ENCODE results near the gene ALDH16A1. TPM values are rescaled to one million over a fixed set of nuclear protein-coding genes. Genes with fewer than 3 reads are reported as not detected.
A peak's percentile ranks its signal among the peaks of the same experiment; 100 is the strongest.
"Not testable (repeated sequence)": the region's sequence is repeated elsewhere in the genome, so short reads cannot be mapped to it uniquely, and the experiment has no call there.

Gene ALDH16A1
- total RNA-seq, 2 donors from 2014 or later: 29.0 to 65.2 TPM

DNA sequence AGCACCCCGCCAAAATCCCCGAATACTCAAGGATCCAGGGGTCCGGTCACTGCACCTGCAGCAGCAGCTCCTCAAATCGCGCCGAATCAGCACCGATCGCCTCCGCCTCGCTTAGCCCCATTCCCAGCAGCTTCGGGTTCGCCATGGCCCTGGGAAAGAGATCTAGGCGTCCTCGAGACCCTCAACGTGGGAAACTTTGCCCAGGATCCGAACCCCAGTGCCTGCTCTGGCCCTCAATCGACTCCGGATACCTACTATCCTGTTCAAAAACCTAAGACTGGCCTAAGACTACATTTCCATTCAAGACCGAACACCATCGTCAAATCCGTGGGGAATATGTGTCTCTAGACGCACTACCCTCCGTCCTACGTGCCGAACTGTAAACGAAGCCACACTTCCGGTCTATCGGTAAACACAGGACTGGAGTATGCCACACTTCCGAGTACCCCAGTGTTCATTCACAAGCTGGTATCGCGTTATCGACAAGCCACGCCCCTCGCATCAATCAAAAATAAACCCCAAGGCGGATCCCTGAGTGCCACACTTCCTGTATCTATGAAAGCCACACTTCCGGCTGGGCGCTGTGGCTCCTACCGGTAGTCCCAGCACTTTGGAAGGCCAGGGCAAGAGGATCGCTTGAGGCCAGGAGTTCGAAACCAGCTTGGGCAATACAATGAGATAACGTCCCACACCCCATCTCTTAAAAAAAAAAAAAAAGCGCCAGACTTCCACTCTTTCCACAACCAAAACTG, 1.4 kb upstream of the ALDH16A1 start, which contains the start of gene PIH1D1:
TSS of gene PIH1D1 (minus strand) at position 385 of the 752 bp plus-strand sequence. CDS start at position 145, 240 bp downstream.
- peaks cover 23% of the 10 kb centered on the region for H3K36me3 Mint-ChIP-seq
- peaks cover 36 to 50% of the 10 kb centered on the region in 2 donors for H3K4me1 Mint-ChIP-seq (ENCODE audit: low read depth in 2 of 2)
- DNase-seq (ENCODE audit: low spot score) (peak; percentile 97), ATAC-seq (peak; percentile 77 to 85)
- peak within 1 kb of the TSS; percentile 100 for H3K4me3 Mint-ChIP-seq
- H3K27me3 Mint-ChIP-seq: no peaks in the 10 kb centered on the region
- H3K27ac Mint-ChIP-seq: peak within 1 kb of the TSS; percentile 98 to 99
- H3K9me3 Mint-ChIP-seq: no peaks in the 10 kb centered on the region

DNA sequence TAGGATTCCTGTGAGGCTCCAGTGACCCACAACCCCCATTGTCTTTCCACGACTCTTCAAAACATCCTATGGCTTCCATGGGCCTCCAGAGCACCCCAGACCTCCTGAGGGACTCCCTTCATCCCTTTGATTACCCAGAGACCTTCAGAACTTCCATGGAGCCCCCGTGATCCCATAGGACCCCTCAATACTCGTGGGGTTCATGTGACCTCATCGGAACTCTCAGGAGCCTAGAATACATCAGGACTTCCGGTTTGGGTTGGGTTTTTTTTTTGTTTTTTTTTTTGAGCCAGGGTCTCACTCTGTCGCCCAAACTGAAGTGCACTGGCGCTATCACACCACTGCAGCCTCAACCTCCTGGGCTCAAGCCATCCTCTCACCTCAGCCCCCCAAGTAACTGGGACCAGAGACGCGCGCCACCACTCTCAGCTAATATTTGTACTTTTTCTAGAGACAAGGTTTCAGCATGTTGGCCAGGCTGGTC, 774 bp downstream of the ALDH16A1 start:
- ATAC-seq: no peak
- Mint-ChIP-seq H3K27me3 (no peaks in the 10 kb centered on the region), H3K9me3 (no peaks in the 10 kb centered on the region), H3K4me1 (ENCODE audit: low read depth in 2 of 2) (peaks cover 33 to 47% of the 10 kb centered on the region in 2 donors), H3K4me3 (peak overlapping the region; percentile 100), H3K36me3 (peaks cover 17% of the 10 kb centered on the region), H3K27ac (peak overlapping the region; percentile 98 to 99)
- no peak for DNase-seq (ENCODE audit: low spot score)

DNA sequence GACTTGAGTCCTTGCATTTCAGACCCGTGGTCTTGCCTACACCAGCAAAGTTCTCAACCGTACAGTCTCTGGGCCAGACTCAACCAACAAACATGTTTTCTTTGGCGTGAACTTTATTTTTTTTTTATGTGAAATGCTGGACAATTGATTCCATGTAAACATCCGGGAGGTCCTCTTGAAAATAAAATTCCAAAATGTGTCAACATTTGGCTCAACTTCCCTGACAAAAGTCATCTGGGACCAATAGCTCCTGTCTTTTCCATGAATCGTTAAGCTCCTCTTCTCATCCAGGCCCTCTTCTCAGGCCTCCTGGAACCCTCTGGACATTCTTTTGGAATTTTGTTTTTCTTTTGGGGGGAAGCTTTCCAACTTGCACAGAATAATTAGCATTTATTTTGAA, 2.7 kb downstream of the ALDH16A1 start:
- DNase-seq (ENCODE audit: low spot score): no peak
- H3K27me3 Mint-ChIP-seq: no peaks in the 10 kb centered on the region
- H3K4me3 Mint-ChIP-seq: no peak overlapping the region
- H3K9me3 Mint-ChIP-seq: no peaks in the 10 kb centered on the region
- ATAC-seq: no peak
- H3K36me3 Mint-ChIP-seq: peaks cover 6% of the 10 kb centered on the region
- H3K4me1 Mint-ChIP-seq (ENCODE audit: low read depth in 2 of 2): peaks cover 21 to 38% of the 10 kb centered on the region in 2 donors
- peak overlapping the region; percentile 24 to 77 for H3K27ac Mint-ChIP-seq

DNA sequence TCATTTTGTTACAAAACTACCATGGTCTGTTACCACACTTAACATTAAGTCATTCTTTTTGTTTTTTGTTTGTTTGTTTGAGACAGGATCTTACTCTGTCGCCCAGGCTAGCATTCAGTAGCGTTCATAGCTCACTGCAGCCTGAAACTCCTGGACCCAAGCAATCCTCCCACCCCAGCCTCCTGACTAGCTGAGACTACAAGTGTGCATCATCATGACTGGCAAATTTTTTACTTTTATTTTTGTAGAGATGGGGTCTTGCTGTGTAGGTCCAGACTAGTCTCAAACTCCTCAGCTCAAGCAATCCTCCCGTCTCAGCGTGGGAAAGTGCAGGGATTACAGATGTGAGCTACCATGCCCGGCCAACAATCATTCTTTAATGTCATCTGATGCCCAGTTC, 3.3 kb downstream of the ALDH16A1 start:
- DNase-seq (ENCODE audit: low spot score) (no peak), ATAC-seq (no peak)
- Mint-ChIP-seq H3K36me3 (peaks cover 5% of the 10 kb centered on the region), H3K4me3 (no peak overlapping the region), H3K9me3 (no peaks in the 10 kb centered on the region), H3K4me1 (ENCODE audit: low read depth in 2 of 2) (peaks cover 20 to 34% of the 10 kb centered on the region in 2 donors), H3K27ac (peak overlapping the region; percentile 24 to 77), H3K27me3 (no peaks in the 10 kb centered on the region)

DNA sequence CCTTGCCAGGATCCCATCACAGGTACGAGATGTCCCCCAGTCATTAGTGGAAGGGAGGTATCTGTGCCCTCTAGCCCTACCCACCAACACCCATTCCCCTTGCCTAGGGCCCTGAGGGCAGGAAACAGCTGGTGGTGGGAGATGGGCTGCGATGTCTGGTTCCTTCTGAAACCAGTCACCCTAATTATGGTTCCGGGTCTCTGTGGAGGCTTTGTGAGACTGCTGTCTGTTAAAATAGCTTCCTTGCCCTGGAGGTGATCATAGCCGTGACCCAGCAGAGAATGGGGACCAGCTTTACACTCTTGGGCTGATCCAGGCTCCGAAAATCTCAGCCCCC, 5.5 kb downstream of the ALDH16A1 start:
- DNase-seq (ENCODE audit: low spot score) (no peak), ATAC-seq (no peak)
- peak overlapping the region in 1 of 2 donors; percentile 59 for H3K27ac Mint-ChIP-seq
- H3K36me3 Mint-ChIP-seq: no peaks in the 10 kb centered on the region
- no peaks in the 10 kb centered on the region for H3K9me3 Mint-ChIP-seq
- H3K4me3 Mint-ChIP-seq: no peak overlapping the region
- H3K27me3 Mint-ChIP-seq: no peaks in the 10 kb centered on the region
- H3K4me1 Mint-ChIP-seq (ENCODE audit: low read depth in 2 of 2): peaks cover 7 to 15% of the 10 kb centered on the region in 2 donors

DNA sequence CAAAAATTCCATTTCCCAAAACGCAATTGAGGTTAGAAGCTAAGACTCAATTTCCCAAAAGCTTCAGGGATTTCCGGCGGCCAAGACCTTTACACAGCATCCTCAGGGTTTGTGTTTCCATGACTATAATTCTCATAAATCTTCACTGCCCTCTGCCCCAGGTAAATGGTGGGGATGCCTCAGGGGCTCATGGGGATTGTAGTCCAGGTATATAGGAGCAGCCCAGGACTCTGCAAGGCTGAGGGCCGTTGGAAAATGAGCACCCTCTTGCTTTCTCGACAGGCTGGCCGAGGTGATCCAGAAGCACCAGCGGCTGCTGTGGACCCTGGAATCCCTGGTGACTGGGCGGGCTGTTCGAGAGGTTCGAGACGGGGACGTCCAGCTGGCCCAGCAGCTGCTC, 6.4 kb downstream of the ALDH16A1 start:
- Mint-ChIP-seq H3K4me1 (ENCODE audit: low read depth in 2 of 2) (peaks cover 4 to 6% of the 10 kb centered on the region in 2 donors), H3K9me3 (no peaks in the 10 kb centered on the region), H3K36me3 (no peaks in the 10 kb centered on the region), H3K27ac (no peak overlapping the region), H3K4me3 (no peak overlapping the region), H3K27me3 (no peaks in the 10 kb centered on the region)
- ATAC-seq (peak in 1 of 2 donors; percentile 14), DNase-seq (ENCODE audit: low spot score) (no peak)

DNA sequence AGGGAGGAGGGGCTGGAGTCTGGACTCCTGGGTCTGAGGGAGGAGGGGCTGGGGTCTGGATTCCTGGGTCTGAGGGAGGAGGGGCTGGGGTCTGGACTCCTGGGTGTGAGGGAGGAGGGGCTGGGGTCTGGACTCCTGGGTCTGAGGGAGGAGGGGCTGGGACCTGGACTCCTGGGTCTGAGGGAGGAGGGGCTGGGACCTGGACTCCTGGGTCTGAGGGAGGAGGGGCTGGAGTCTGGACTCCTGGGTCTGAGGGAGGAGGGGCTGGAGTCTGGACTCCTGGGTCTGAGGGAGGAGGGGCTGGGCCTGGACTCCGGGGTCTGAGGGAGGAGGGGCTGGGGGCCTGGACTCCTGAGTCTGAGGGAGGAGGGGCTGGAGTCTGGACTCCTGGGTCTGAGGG, 8.1 kb downstream of the ALDH16A1 start:
- not testable (repeated sequence) for H3K36me3 Mint-ChIP-seq; H3K27me3 Mint-ChIP-seq; H3K4me3 Mint-ChIP-seq; DNase-seq (ENCODE audit: low spot score); H3K27ac Mint-ChIP-seq; ATAC-seq; H3K4me1 Mint-ChIP-seq (ENCODE audit: low read depth in 2 of 2); H3K9me3 Mint-ChIP-seq

DNA sequence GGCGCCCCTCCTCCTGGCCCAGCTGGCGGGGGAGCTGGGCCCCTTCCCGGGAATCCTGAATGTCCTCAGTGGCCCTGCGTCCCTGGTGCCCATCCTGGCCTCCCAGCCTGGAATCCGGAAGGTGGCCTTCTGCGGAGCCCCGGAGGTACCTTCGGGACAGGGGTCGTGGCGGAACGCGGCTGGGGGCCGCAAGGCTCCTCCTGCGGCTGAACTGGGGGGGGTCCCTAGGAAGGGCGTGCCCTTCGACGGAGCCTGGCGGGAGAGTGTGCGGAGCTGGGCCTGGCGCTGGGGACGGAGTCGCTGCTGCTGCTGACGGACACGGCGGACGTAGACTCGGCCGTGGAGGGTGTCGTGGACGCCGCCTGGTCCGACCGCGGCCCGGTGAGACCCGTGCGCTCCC, 8.6 kb downstream of the ALDH16A1 start:
- DNase-seq (ENCODE audit: low spot score) (no peak), ATAC-seq (no peak)
- Mint-ChIP-seq H3K27me3 (no peaks in the 10 kb centered on the region), H3K9me3 (no peaks in the 10 kb centered on the region), H3K4me3 (no peak overlapping the region), H3K4me1 (ENCODE audit: low read depth in 2 of 2) (peaks cover 4 to 5% of the 10 kb centered on the region in 2 donors), H3K27ac (no peak overlapping the region), H3K36me3 (no peaks in the 10 kb centered on the region)

DNA sequence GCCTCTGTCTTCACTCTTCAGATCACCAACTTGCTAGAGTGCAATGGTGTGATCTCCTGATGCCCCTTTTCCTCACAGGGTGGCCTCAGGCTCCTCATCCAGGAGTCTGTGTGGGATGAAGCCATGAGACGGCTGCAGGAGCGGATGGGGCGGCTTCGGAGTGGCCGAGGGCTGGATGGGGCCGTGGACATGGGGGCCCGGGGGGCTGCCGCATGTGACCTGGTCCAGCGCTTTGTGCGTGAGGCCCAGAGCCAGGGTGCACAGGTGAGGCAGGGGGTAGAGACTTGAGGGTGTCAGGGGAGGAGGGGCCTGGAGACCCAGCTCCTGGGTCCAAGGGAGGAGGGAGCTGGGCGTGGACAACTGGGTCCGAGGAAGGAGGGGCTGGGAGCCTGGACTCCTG, 9.5 kb downstream of the ALDH16A1 start:
- Mint-ChIP-seq H3K36me3 (no peaks in the 10 kb centered on the region), H3K4me3 (no peak overlapping the region), H3K27ac (no peak overlapping the region), H3K27me3 (no peaks in the 10 kb centered on the region), H3K9me3 (no peaks in the 10 kb centered on the region), H3K4me1 (ENCODE audit: low read depth in 2 of 2) (no peaks in the 10 kb centered on the region)
- ATAC-seq (no peak), DNase-seq (ENCODE audit: low spot score) (no peak)

DNA sequence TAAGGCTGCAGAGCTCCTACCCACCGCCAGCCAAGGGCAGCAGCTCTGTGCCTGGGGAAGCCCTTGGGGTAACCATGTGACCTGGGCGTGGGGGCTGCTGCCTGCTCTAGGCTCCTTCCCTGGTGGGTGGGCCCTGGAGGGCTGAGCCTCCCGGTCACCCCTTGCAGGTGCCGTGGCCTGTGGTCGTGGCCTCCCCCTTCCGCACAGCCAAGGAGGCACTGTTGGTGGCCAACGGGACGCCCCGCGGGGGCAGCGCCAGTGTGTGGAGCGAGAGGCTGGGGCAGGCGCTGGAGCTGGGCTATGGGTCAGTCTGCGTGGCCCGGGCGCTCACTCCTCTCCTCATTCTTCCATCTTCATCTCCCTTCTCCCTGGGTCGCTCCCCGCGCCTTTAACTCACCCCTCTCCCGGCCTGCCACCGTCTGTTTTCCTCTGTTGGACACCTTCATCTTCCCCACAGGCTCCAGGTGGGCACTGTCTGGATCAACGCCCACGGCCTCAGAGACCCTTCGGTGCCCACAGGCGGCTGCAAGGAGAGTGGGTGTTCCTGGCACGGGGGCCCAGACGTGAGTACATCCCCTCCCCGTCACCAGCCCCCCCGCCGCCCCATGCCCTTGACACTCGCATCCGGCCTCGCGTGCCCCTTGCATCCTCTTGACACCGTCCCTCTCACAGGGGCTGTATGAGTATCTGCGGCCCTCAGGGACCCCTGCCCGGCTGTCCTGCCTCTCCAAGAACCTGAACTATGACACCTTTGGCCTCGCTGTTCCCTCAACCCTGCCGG, 11.1 kb downstream of the ALDH16A1 start:
- no peak for DNase-seq (ENCODE audit: low spot score)
- H3K27ac Mint-ChIP-seq: no peak overlapping the region
- no peak for ATAC-seq

DNA sequence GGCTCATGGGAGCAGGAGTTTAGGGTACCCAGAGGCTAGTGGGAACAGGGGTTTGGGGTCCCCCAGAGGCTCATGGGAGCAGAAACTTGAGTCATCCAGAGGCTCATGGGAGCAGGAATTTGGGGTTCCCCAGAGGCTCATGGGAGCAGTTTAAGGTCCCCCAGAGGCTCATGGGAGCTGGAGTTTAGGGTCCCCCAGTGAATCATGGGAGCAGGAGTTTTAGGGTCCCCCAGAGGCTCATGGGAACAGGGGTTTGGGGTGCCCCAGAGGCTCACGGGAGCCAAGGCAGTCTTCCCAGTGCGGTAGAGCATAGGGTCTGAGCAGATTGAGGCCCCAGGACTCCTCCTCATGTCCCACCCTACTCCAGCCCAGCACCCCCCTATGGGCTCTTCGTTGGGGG, 12.3 kb downstream of the ALDH16A1 start:
- H3K4me3 Mint-ChIP-seq: no peak overlapping the region
- no peak overlapping the region for H3K27ac Mint-ChIP-seq
- H3K27me3 Mint-ChIP-seq: no peaks in the 10 kb centered on the region
- DNase-seq (ENCODE audit: low spot score) (no peak), ATAC-seq (no peak)
- peaks cover 16 to 17% of the 10 kb centered on the region in 2 donors for H3K4me1 Mint-ChIP-seq (ENCODE audit: low read depth in 2 of 2)
- no peaks in the 10 kb centered on the region for H3K36me3 Mint-ChIP-seq
- H3K9me3 Mint-ChIP-seq: no peaks in the 10 kb centered on the region

More for the DNA sequence above, 11.1 kb downstream of the ALDH16A1 start:
- Mint-ChIP-seq H3K36me3 (no peaks in the 10 kb centered on the region), H3K27me3 (no peaks in the 10 kb centered on the region), H3K9me3 (no peaks in the 10 kb centered on the region), H3K4me1 (ENCODE audit: low read depth in 2 of 2) (peaks cover 8 to 9% of the 10 kb centered on the region in 2 donors), H3K4me3 (no peak overlapping the region)

DNA sequence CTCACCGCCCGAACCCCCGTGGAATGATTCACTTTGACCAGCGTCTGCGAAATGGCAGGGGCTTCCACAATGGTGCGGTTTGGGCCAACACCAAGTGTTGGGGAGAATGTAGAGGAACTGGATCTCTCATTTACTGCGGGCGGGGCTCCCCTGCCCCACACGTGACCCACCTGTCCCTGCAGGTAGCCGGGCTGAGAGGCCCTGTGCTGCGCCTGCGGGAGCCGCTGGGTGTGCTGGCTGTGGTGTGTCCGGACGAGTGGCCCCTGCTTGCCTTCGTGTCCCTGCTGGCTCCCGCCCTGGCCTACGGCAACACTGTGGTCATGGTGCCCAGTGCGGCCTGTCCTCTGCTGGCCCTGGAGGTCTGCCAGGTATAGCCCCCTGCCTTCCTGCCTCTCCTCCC, 15.2 kb downstream of the ALDH16A1 start:
- no peak for ATAC-seq
- H3K27me3 Mint-ChIP-seq: no peaks in the 10 kb centered on the region
- peak overlapping the region in 1 of 2 donors; percentile 80 for H3K27ac Mint-ChIP-seq
- no peaks in the 10 kb centered on the region for H3K36me3 Mint-ChIP-seq
- H3K4me1 Mint-ChIP-seq (ENCODE audit: low read depth in 2 of 2): peaks cover 24 to 28% of the 10 kb centered on the region in 2 donors
- no peak for DNase-seq (ENCODE audit: low spot score)
- H3K4me3 Mint-ChIP-seq: no peak overlapping the region
- H3K9me3 Mint-ChIP-seq: no peaks in the 10 kb centered on the region

DNA sequence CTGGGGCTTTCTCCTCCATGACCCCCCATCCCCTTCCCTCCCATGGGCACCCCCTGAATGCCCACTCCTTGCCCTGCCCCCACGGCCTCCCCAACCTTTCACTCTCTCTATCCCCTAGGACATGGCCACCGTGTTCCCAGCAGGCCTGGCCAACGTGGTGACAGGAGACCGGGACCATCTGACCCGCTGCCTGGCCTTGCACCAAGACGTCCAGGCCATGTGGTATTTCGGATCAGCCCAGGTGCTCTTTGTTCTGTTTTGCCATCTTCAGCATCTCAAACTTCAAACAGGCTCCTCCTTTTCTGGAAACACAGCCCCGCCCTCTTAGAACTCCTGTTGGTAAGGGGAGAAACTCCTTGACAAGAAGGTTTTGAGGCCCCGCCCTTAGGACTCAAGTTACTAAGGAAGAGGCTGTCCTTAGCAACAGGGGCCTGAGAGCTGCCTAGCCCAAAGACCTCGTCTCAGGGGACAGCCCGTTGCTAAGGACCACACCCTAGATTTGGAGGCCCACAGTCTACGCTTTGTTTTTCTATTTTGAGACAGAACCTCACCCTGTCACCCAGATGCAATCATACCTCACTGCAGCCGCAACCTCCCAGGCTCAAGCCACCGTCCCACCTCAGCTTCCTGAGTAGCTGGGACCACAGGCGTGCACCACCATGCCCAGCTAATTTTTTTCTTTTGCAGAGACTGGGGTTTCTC, 15.9 kb downstream of the ALDH16A1 start:
- no peaks in the 10 kb centered on the region for H3K36me3 Mint-ChIP-seq
- H3K27ac Mint-ChIP-seq: peak overlapping the region; percentile 80 to 87
- H3K4me3 Mint-ChIP-seq: peak overlapping the region; percentile 78

More for the DNA sequence above, 15.9 kb downstream of the ALDH16A1 start:
- peak; percentile 82 for DNase-seq (ENCODE audit: low spot score)
- H3K4me1 Mint-ChIP-seq (ENCODE audit: low read depth in 2 of 2): peaks cover 24 to 33% of the 10 kb centered on the region in 2 donors
- no peaks in the 10 kb centered on the region for H3K9me3 Mint-ChIP-seq
- peak; percentile 69 to 83 for ATAC-seq
- H3K27me3 Mint-ChIP-seq: no peaks in the 10 kb centered on the region

Data from natural killer cell treated with Interleukin-12 subunit alpha and Interleukin-12 subunit beta and Interleukin-15 and Interleukin-18, amount 100 ng/mL, for 72 hours (primary cell).